GM21717 (cell line): ENCODE measurements around the gene TBC1D10A.

Experiments used
- ATAC-seq: cut with Tn5 transposase; IDR thresholded peaks from one replicate; pipeline ENCODE4 v1.9.1; 2021; ENCODE audit warnings: mild to moderate bottlenecking, moderate library complexity; ENCODE audit not compliant: unreplicated experiment

TBC1D10A gene

GRCh38 chr22:30268331-30268730 is 58.4 kb downstream of the TBC1D10A start:
- no peak for ATAC-seq

GRCh38 chr22:30267382-30268302 is 59.1 kb downstream of the TBC1D10A start:
- ATAC-seq = no peak

- peak; percentile 19 for ATAC-seq
These were observed 60.0 kb downstream of the TBC1D10A start, which contains the start of gene OSM for GRCh38 chr22:30266445-30267381. TSS of gene OSM (minus strand) at chr22:30266851. CDS start at chr22:30266799, 52 bp downstream.

GRCh38 chr22:30265823-30266444 is 60.8 kb downstream of the TBC1D10A start:
- peak; percentile 69 for ATAC-seq

GRCh38 chr22:30265131-30265720 is 61.5 kb downstream of the TBC1D10A start:
- ATAC-seq = no peak

GRCh38 chr22:30263883-30264282 is 62.9 kb downstream of the TBC1D10A start:
- no peak for ATAC-seq

- no peak for ATAC-seq
These were observed 63.6 kb downstream of the TBC1D10A start for GRCh38 chr22:30262917-30263741.

- ATAC-seq = no peak
These were observed 64.6 kb downstream of the TBC1D10A start for GRCh38 chr22:30262112-30262511.

- no peak for ATAC-seq
These were observed 65.6 kb downstream of the TBC1D10A start for GRCh38 chr22:30261134-30261533.

- no peak for ATAC-seq
These were observed 66.1 kb downstream of the TBC1D10A start for GRCh38 chr22:30260682-30261081.

GRCh38 chr22:30260276-30260675 is 66.5 kb downstream of the TBC1D10A start:
- no peak for ATAC-seq

- no peak for ATAC-seq
These were observed 72.4 kb downstream of the TBC1D10A start for GRCh38 chr22:30254314-30254713.

- ATAC-seq = no peak
These were observed 73.4 kb downstream of the TBC1D10A start for GRCh38 chr22:30253205-30253852.

GRCh38 chr22:30252411-30253204 is 74.1 kb downstream of the TBC1D10A start:
- ATAC-seq = no peak

- no peak for ATAC-seq
These were observed 75.0 kb downstream of the TBC1D10A start for GRCh38 chr22:30251711-30252110.

- ATAC-seq = no peak
These were observed 76.0 kb downstream of the TBC1D10A start for GRCh38 chr22:30250661-30251267.

GRCh38 chr22:30250039-30250565 is 76.6 kb downstream of the TBC1D10A start:
- ATAC-seq = no peak
